SKM-1 (cell line): ENCODE results near the gene ABHD2.
"Not testable (repeated sequence)": the region's sequence is repeated elsewhere in the genome, so short reads cannot be mapped to it uniquely, and the experiment has no call there.

ENCODE experiments used
- DNase-seq: peaks from one replicate; lab custom pipeline; 2025; ENCODE audit not compliant: unreplicated experiment; lab: John Stamatoyannopoulos, UW

Gene ABHD2

GRCh38 chr15:89136818-89137772, 48.8 kb downstream of the ABHD2 start:
- no peak for DNase-seq

- no peak for DNase-seq
Observed at GRCh38 chr15:89137926-89138325, 49.7 kb downstream of the ABHD2 start.

GRCh38 chr15:89138999-89139612, 50.9 kb downstream of the ABHD2 start:
- no peak for DNase-seq

GRCh38 chr15:89139613-89140499, 51.6 kb downstream of the ABHD2 start:
- DNase-seq: no peak

- DNase-seq: no peak
Observed at GRCh38 chr15:89140595-89140994, 52.3 kb downstream of the ABHD2 start.

- DNase-seq: not testable (repeated sequence)
Observed at GRCh38 chr15:89141159-89141558, 52.9 kb downstream of the ABHD2 start.

GRCh38 chr15:89141885-89142284, 53.6 kb downstream of the ABHD2 start:
- DNase-seq: no peak

GRCh38 chr15:89142423-89142822, 54.2 kb downstream of the ABHD2 start:
- no peak for DNase-seq

- DNase-seq: no peak
Observed at GRCh38 chr15:89143503-89144162, 55.4 kb downstream of the ABHD2 start.

GRCh38 chr15:89144491-89144890, 56.2 kb downstream of the ABHD2 start:
- no peak for DNase-seq

GRCh38 chr15:89146366-89146765, 58.1 kb downstream of the ABHD2 start:
- no peak for DNase-seq

- no peak for DNase-seq
Observed at GRCh38 chr15:89148126-89148525, 59.9 kb downstream of the ABHD2 start.

GRCh38 chr15:89149501-89150101, 61.3 kb downstream of the ABHD2 start:
- DNase-seq: no peak

- DNase-seq: no peak
Observed at GRCh38 chr15:89150287-89150686, 62.0 kb downstream of the ABHD2 start.

- no peak for DNase-seq
Observed at GRCh38 chr15:89150762-89151664, 62.8 kb downstream of the ABHD2 start.

GRCh38 chr15:89155122-89155521, 66.9 kb downstream of the ABHD2 start:
- no peak for DNase-seq

GRCh38 chr15:89155656-89156055, 67.4 kb downstream of the ABHD2 start:
- no peak for DNase-seq

GRCh38 chr15:89157061-89157460, 68.8 kb downstream of the ABHD2 start:
- no peak for DNase-seq

GRCh38 chr15:89157918-89158564, 69.8 kb downstream of the ABHD2 start:
- no peak for DNase-seq
